WTC11 (cell line): ENCODE results near the gene ZBTB43. TPM values are rescaled to one million over a fixed set of nuclear protein-coding genes. Genes with fewer than 3 reads are reported as not detected.

ENCODE experiments used
- ATAC-seq: fragments of 200-7000 bp; cut with Tn5 transposase; 2 replicates; pipeline ENCODE4 v1.10.0; 2021; ENCODE audit warnings: mild to moderate bottlenecking, moderate library complexity
- CTCF ChIA-PET: fragments of 300-600 bp; sonication (Branson Sonifier 250); formaldehyde crosslinking; loops from one replicate; lab custom pipeline; 2021; ENCODE audit warnings: antibody characterized with exemption; lab: Charles Lee
- POLR2A ChIA-PET: fragments of 350-600 bp; sonication (Branson Sonifier 250); formaldehyde crosslinking; loops from one replicate; lab custom pipeline; 2021; ENCODE audit warnings: antibody characterized with exemption; lab: Charles Lee
- DNase-seq: peaks from one replicate; pipeline ENCODE4 v3.0.0; 2021; ENCODE audit warnings: low spot score
- H3K27ac Mint-ChIP-seq: 2 replicates; pipeline ENCODE4 v1.8.0; 2021; ENCODE audit warnings: mixed read lengths
- H3K27me3 Mint-ChIP-seq: 2 replicates; pipeline ENCODE4 v1.8.0; 2021; ENCODE audit warnings: low read depth, mild to moderate bottlenecking, moderate library complexity, mixed read lengths
- H3K36me3 Mint-ChIP-seq: 2 replicates; pipeline ENCODE4 v1.8.0; 2021; ENCODE audit warnings: mixed read lengths
- H3K4me1 Mint-ChIP-seq: 2 replicates; pipeline ENCODE4 v1.8.0; 2022; ENCODE audit warnings: mixed read lengths
- H3K4me3 Mint-ChIP-seq: 2 replicates; pipeline ENCODE4 v1.8.0; 2021; ENCODE audit warnings: mild to moderate bottlenecking, moderate library complexity, mixed read lengths
- H3K9me3 Mint-ChIP-seq: 2 replicates; pipeline ENCODE4 v1.8.0; 2021; ENCODE audit warnings: mixed read lengths
- CREB1 ChIP-seq: sonication (generic); formaldehyde crosslinking; IDR thresholded peaks from 2 replicates; pipeline ENCODE4 v1.8.0; 2023; ENCODE audit warnings: mild to moderate bottlenecking, missing genetic modification reagents
- EMX1 ChIP-seq: fragments of 250-450 bp; sonication (Bioruptor Pico); IDR thresholded peaks from 2 replicates; pipeline ENCODE4 v1.8.0; 2021; ENCODE audit warnings: mild to moderate bottlenecking
- ETV6 ChIP-seq: sonication (generic); formaldehyde crosslinking; IDR thresholded peaks from 2 replicates; pipeline ENCODE4 v1.8.1; 2022; ENCODE audit warnings: mild to moderate bottlenecking, missing genetic modification reagents
- GTF2I ChIP-seq: fragments of 250-450 bp; sonication (Bioruptor Pico); conservative IDR thresholded peaks from 2 replicates; pipeline ENCODE4 v1.4.0; 2021; ENCODE audit warnings: mild to moderate bottlenecking
- IRF2 ChIP-seq: sonication (generic); formaldehyde crosslinking; IDR thresholded peaks from 2 replicates; pipeline ENCODE4 v1.8.0; 2022; ENCODE audit warnings: low read depth, missing genetic modification reagents, borderline replicate concordance
- RELA ChIP-seq: sonication (generic); formaldehyde crosslinking; IDR thresholded peaks from 2 replicates; pipeline ENCODE4 v1.8.1; 2022; ENCODE audit warnings: missing genetic modification reagents, mild to moderate bottlenecking, borderline replicate concordance
- TP53 ChIP-seq: sonication (generic); formaldehyde crosslinking; IDR thresholded peaks from 2 replicates; pipeline ENCODE4 v1.8.1; 2023; ENCODE audit warnings: mild to moderate bottlenecking, missing genetic modification reagents
- total RNA-seq: library from RNA; stranded (reverse); gene quantifications from 3 replicates; pipeline ENCODE4 v1.2.3, GENCODE V29; 2021
- TF ChIP-seq, protein P1 (sequence below): sonication (generic); formaldehyde crosslinking; conservative IDR thresholded peaks from 2 replicates; pipeline ENCODE4 v1.8.1; 2023; ENCODE audit warnings: mild to moderate bottlenecking, low read depth, missing genetic modification reagents, moderate library complexity
- TF ChIP-seq, protein P2 (sequence below): sonication (generic); formaldehyde crosslinking; IDR thresholded peaks from 2 replicates; pipeline ENCODE4 v1.8.1; 2023; ENCODE audit warnings: mild to moderate bottlenecking, missing genetic modification reagents, moderate library complexity
- TF ChIP-seq, protein P3 (sequence below): sonication (generic); formaldehyde crosslinking; IDR thresholded peaks from 2 replicates; pipeline ENCODE4 v1.8.1; 2023; ENCODE audit warnings: mild to moderate bottlenecking, missing genetic modification reagents, borderline replicate concordance
- TF ChIP-seq, protein P4 (sequence below): fragments of 250-450 bp; sonication (Bioruptor Pico); IDR thresholded peaks from 2 replicates; pipeline ENCODE4 v1.9.0; 2021; ENCODE audit warnings: mild to moderate bottlenecking

ZBTB43 gene
- total RNA-seq, 1 experiment from 2014 or later = 23.8 TPM

DNA sequence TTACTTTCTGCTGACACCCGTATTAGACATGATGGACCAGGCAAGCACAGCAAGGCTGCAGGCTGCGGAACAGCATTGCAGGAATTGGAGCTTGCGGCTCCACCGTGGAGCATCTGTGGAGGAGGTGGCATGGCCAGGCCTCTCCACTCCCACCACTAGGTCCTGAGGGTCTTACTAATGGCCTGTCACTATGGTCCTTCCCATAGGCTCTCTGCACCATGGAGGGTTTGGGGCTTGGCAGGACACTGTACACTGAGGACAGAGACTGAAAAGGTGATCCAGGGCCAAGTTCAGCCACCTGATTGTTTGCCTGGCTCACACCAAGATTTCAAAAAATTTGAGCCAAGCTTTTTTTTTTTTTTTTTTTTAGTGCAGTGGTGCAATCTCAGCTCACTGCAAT is 14.3 kb upstream of the ZBTB43 start (continued):
- TF ChIP-seq, protein P1, sequence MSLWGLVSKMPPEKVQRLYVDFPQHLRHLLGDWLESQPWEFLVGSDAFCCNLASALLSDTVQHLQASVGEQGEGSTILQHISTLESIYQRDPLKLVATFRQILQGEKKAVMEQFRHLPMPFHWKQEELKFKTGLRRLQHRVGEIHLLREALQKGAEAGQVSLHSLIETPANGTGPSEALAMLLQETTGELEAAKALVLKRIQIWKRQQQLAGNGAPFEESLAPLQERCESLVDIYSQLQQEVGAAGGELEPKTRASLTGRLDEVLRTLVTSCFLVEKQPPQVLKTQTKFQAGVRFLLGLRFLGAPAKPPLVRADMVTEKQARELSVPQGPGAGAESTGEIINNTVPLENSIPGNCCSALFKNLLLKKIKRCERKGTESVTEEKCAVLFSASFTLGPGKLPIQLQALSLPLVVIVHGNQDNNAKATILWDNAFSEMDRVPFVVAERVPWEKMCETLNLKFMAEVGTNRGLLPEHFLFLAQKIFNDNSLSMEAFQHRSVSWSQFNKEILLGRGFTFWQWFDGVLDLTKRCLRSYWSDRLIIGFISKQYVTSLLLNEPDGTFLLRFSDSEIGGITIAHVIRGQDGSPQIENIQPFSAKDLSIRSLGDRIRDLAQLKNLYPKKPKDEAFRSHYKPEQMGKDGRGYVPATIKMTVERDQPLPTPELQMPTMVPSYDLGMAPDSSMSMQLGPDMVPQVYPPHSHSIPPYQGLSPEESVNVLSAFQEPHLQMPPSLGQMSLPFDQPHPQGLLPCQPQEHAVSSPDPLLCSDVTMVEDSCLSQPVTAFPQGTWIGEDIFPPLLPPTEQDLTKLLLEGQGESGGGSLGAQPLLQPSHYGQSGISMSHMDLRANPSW = no peak
- TF ChIP-seq, protein P2, sequence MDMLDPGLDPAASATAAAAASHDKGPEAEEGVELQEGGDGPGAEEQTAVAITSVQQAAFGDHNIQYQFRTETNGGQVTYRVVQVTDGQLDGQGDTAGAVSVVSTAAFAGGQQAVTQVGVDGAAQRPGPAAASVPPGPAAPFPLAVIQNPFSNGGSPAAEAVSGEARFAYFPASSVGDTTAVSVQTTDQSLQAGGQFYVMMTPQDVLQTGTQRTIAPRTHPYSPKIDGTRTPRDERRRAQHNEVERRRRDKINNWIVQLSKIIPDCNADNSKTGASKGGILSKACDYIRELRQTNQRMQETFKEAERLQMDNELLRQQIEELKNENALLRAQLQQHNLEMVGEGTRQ (CRISPR knock-in tag) = no peak

DNA sequence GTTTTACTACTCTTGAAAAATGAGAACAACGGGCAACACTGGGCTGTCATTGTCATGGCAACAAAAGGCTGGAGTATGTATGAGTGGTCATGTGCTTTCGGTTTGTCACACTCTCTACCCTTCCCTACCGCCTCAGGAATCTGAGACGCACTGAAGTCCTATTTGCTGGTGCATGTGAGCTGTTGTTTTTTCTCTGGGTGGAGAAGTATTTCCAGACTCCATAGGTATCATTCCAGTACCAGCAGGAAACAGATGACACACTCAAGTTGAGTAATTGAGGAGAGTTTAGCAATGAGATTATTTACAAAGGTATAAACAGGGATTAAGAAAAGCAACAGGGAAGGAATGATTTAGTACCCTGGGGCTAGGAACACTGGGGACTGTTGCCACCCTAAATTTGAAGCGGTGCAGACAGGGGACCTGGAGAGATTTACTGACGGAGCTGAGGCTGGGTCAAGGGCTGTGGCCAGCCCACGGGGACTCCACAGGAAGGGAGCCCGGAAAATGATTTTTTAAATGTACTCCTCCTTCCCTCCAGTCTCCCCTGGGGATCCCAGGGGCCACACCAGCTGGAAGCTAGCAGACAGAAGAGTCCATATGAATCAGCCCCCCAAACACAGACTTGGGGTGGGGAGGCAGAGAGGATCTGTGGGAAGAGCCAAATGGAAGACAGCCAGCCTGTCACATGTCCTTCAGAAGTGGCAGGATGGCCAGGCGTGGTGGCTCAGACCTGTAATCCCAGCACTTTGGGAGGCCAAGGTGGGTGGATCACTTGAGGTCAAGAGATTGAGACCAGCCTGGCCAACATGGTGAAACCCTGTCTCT is 13.2 kb upstream of the ZBTB43 start:
- ChIA-PET CTCF (interaction anchor here (1.3 to 3.7 kb wide), 5 partner anchors 10 to 101 kb away, joined by 3 to 23 read pairs (median 12); no protein-coding TSS in a partner anchor), POLR2A (no interaction called here)
- Mint-ChIP-seq H3K4me3 (no peak overlapping the region), H3K27me3 (peaks cover 44% of the 10 kb centered on the region), H3K9me3 (peaks cover 6% of the 10 kb centered on the region), H3K4me1 (no peaks in the 10 kb centered on the region), H3K27ac (no peak overlapping the region), H3K36me3 (0 out of 2 replicates have a peak, but pooled peaks cover 2% of the 10 kb centered on the region)
- TF ChIP-seq, protein P3, sequence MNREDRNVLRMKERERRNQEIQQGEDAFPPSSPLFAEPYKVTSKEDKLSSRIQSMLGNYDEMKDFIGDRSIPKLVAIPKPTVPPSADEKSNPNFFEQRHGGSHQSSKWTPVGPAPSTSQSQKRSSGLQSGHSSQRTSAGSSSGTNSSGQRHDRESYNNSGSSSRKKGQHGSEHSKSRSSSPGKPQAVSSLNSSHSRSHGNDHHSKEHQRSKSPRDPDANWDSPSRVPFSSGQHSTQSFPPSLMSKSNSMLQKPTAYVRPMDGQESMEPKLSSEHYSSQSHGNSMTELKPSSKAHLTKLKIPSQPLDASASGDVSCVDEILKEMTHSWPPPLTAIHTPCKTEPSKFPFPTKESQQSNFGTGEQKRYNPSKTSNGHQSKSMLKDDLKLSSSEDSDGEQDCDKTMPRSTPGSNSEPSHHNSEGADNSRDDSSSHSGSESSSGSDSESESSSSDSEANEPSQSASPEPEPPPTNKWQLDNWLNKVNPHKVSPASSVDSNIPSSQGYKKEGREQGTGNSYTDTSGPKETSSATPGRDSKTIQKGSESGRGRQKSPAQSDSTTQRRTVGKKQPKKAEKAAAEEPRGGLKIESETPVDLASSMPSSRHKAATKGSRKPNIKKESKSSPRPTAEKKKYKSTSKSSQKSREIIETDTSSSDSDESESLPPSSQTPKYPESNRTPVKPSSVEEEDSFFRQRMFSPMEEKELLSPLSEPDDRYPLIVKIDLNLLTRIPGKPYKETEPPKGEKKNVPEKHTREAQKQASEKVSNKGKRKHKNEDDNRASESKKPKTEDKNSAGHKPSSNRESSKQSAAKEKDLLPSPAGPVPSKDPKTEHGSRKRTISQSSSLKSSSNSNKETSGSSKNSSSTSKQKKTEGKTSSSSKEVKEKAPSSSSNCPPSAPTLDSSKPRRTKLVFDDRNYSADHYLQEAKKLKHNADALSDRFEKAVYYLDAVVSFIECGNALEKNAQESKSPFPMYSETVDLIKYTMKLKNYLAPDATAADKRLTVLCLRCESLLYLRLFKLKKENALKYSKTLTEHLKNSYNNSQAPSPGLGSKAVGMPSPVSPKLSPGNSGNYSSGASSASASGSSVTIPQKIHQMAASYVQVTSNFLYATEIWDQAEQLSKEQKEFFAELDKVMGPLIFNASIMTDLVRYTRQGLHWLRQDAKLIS (CRISPR knock-in tag) = no peak
- TF ChIP-seq ETV6 (CRISPR knock-in tag) = no peak
- TF ChIP-seq IRF2 (CRISPR knock-in tag) = no peak
- ATAC-seq (no peak), DNase-seq (no peak)

DNA sequence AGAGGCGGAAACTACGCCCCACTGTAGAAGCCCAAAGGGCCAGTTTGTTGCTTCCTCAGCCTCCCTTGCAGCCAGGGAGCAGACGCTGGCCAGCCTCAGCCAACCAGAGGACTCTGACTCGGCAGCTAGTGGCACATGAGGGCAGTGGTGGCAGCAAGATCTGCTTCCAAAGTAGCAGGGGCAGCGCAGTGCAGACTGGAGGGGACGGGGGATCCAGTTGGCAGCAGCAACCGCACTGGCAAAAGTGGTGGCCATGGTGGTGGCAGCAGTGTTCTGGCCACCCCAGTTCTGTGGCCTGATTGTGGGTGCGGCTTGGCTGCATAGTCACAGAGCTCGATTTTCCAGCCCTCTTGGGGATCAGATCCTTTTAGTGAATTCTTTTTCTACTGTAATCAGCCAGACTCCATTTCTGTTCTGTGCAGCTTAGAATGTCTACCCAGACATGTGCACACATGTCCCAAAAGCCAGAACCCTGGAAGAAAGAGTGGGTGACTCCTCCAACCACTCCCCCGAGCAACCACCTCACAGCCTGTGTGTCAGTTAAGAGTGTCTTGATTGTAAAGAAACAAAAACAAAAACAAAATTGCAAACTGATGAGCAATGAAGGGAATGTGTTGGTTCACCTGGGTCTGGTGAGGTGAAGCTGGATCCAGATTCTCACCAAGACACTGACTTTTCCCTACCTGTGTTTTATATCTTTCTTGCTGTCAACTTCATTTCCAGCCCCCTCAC is 11.0 kb upstream of the ZBTB43 start:
- no peak overlapping the region for H3K27ac Mint-ChIP-seq
- peaks cover 9% of the 10 kb centered on the region for H3K9me3 Mint-ChIP-seq
- H3K4me1 Mint-ChIP-seq = no peaks in the 10 kb centered on the region
- TF ChIP-seq GTF2I (CRISPR knock-in tag) = no peak
- TF ChIP-seq RELA (CRISPR knock-in tag) = no peak
- TF ChIP-seq, protein P4, sequence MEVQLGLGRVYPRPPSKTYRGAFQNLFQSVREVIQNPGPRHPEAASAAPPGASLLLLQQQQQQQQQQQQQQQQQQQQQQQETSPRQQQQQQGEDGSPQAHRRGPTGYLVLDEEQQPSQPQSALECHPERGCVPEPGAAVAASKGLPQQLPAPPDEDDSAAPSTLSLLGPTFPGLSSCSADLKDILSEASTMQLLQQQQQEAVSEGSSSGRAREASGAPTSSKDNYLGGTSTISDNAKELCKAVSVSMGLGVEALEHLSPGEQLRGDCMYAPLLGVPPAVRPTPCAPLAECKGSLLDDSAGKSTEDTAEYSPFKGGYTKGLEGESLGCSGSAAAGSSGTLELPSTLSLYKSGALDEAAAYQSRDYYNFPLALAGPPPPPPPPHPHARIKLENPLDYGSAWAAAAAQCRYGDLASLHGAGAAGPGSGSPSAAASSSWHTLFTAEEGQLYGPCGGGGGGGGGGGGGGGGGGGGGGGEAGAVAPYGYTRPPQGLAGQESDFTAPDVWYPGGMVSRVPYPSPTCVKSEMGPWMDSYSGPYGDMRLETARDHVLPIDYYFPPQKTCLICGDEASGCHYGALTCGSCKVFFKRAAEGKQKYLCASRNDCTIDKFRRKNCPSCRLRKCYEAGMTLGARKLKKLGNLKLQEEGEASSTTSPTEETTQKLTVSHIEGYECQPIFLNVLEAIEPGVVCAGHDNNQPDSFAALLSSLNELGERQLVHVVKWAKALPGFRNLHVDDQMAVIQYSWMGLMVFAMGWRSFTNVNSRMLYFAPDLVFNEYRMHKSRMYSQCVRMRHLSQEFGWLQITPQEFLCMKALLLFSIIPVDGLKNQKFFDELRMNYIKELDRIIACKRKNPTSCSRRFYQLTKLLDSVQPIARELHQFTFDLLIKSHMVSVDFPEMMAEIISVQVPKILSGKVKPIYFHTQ = no peak
- no peak for TF ChIP-seq CREB1 (CRISPR knock-in tag)
- no peak for TF ChIP-seq TP53 (CRISPR knock-in tag)
- TF ChIP-seq EMX1 = no peak
- CTCF ChIA-PET = interaction anchor here (0.9 to 3.1 kb wide), 6 partner anchors 12 to 239 kb away, joined by 3 to 15 read pairs (median 4); no protein-coding TSS in a partner anchor
- POLR2A ChIA-PET = no interaction called here
- ATAC-seq (no peak), DNase-seq (no peak)
- peaks cover 32% of the 10 kb centered on the region for H3K27me3 Mint-ChIP-seq
- H3K36me3 Mint-ChIP-seq = 0 out of 2 replicates have a peak, but pooled peaks cover 2% of the 10 kb centered on the region
- no peak overlapping the region for H3K4me3 Mint-ChIP-seq
